SK-N-SH (cell line): ENCODE data around the gene PAXX. TPM values are rescaled to one million over a fixed set of nuclear protein-coding genes. Genes with fewer than 3 reads are reported as not detected.

Source experiments
- CTCF ChIA-PET: fragments of 300-600, 350-600 bp; formaldehyde crosslinking; extraction: SDS; loops from one replicate; lab custom pipeline; 2021; lab: Yijun Ruan, JAX
- POLR2A ChIA-PET: fragments of 350-600 bp; sonication (Branson Sonifier 250); formaldehyde crosslinking; extraction: SDS; loops from one replicate; lab custom pipeline; 2020; ENCODE audit warnings: antibody characterized with exemption, inconsistent platforms; lab: Yijun Ruan, JAX
- DNase-seq: peaks from one replicate; pipeline ENCODE4 v3.0.0; 2012
- H2AFZ ChIP-seq: fragments of 200-600 bp; sonication (generic); 2 replicates; pipeline ENCODE4 v1.8.1; 2016; ENCODE audit warnings: antibody characterized with exemption, mild to moderate bottlenecking, low read depth
- H3F3A ChIP-seq: fragments of 200-600 bp; sonication (generic); replicated peaks from 2 replicates; pipeline ENCODE3; 2016; ENCODE audit warnings: antibody characterized with exemption, mild to moderate bottlenecking; ENCODE audit not compliant: insufficient read depth
- H3K27ac ChIP-seq, 2 experiments: fragments of 200-500 bp in 1 of 2; fragments of 200-600 bp in 1 of 2; sonication (Bioruptor generic) in 1 of 2; sonication (generic), shearing (Covaris generic) in 1 of 2; 2 replicates each; pipeline versions ENCODE4 v1.5.1 to v1.6.1; 2014 to 2016; ENCODE audit warnings: low read depth in 2 of 2, inconsistent platforms in 1 of 2, low read length in 1 of 2, mild to moderate bottlenecking in 1 of 2, mixed read lengths in 1 of 2
- H3K27me3 ChIP-seq: fragments of 200-600 bp; sonication (generic), shearing (Covaris generic); 2 replicates; pipeline ENCODE4 v1.6.1; 2016; ENCODE audit warnings: mixed run types; ENCODE audit not compliant: insufficient read depth
- H3K36me3 ChIP-seq, 2 experiments: fragments of 200-500 bp in 1 of 2; fragments of 200-600 bp in 1 of 2; sonication (Bioruptor generic) in 1 of 2; sonication (generic) in 1 of 2; replicated peaks in 1 of 2; 2 replicates each; pipeline versions ENCODE3 to v1.5.1; 2014 to 2016; ENCODE audit warnings: low read length in 1 of 2, mild to moderate bottlenecking in 1 of 2; ENCODE audit not compliant: insufficient read depth in 2 of 2, control insufficient read depth in 1 of 2
- H3K4me1 ChIP-seq, 2 experiments: fragments of 200-500 bp in 1 of 2; fragments of 200-600 bp in 1 of 2; sonication (Bioruptor generic) in 1 of 2; sonication (generic), shearing (Covaris generic) in 1 of 2; 2 replicates each; pipeline versions ENCODE4 v1.5.1 to v1.6.1; 2014 to 2016; ENCODE audit warnings: low read depth in 1 of 2, low read length in 1 of 2, mixed run types in 1 of 2; ENCODE audit not compliant: insufficient read depth in 2 of 2, control insufficient read depth in 1 of 2
- H3K4me2 ChIP-seq: fragments of 200-600 bp; sonication (generic), shearing (Covaris generic); 2 replicates; pipeline ENCODE4 v1.6.1; 2017; ENCODE audit warnings: mixed run types
- H3K4me3 ChIP-seq, 2 experiments: fragments of 200-500 bp in 1 of 2; fragments of 200-600 bp in 1 of 2; sonication (Bioruptor generic) in 1 of 2; sonication (generic), shearing (Covaris generic) in 1 of 2; 2 replicates each; pipeline versions ENCODE4 v1.5.1 to v1.8.1; 2014 to 2016; ENCODE audit warnings: low read depth in 2 of 2, inconsistent platforms in 1 of 2, low read length in 1 of 2, mild to moderate bottlenecking in 1 of 2, mixed read lengths in 1 of 2, moderate library complexity in 1 of 2
- H3K79me2 ChIP-seq: fragments of 200-600 bp; sonication (generic); 2 replicates; pipeline ENCODE4 v1.8.1; 2017; ENCODE audit warnings: mild to moderate bottlenecking; ENCODE audit not compliant: insufficient read depth
- H3K9ac ChIP-seq: fragments of 200-600 bp; sonication (generic); 2 replicates; pipeline ENCODE4 v1.6.1; 2017; ENCODE audit warnings: mixed run types
- H3K9me2 ChIP-seq: fragments of 200-600 bp; sonication (generic); 2 replicates; pipeline ENCODE4 v1.6.1; 2017; ENCODE audit warnings: mixed run types
- H3K9me3 ChIP-seq: fragments of 200-600 bp; sonication (generic); 2 replicates; pipeline ENCODE4 v1.6.1; 2017; ENCODE audit warnings: mixed run types, mild to moderate bottlenecking, moderate library complexity
- H4K20me1 ChIP-seq: fragments of 200-600 bp; sonication (generic); 2 replicates; pipeline ENCODE4 v1.6.1; 2017; ENCODE audit warnings: mild to moderate bottlenecking, mixed run types; ENCODE audit not compliant: insufficient read depth
- CTCF ChIP-seq: fragments of 200-600 bp; sonication (generic); IDR thresholded peaks from 2 replicates; pipeline ENCODE4 v1.6.1; 2017; ENCODE audit warnings: antibody characterized with exemption, mild to moderate bottlenecking, moderate library complexity
- ELF1 ChIP-seq: IDR thresholded peaks from 2 replicates; pipeline ENCODE4 v1.4.0; 2012
- EP300 ChIP-seq, 2 experiments: IDR thresholded peaks; 2 replicates each; pipeline versions ENCODE4 v1.4.0 to v1.6.1; 2012; ENCODE audit warnings: borderline replicate concordance in 1 of 2, low read depth in 1 of 2, low read length in 1 of 2
- FOXJ3 ChIP-seq: sonication (generic); formaldehyde crosslinking; IDR thresholded peaks from 2 replicates; pipeline ENCODE4 v1.5.1; 2020; ENCODE audit warnings: mild to moderate bottlenecking, missing genetic modification reagents
- GATA2 ChIP-seq: sonication (generic); formaldehyde crosslinking; IDR thresholded peaks from 2 replicates; pipeline ENCODE4 v1.5.0; 2020; ENCODE audit warnings: mild to moderate bottlenecking, missing genetic modification reagents
- IRF3 ChIP-seq: fragments of 150-350 bp; IDR thresholded peaks from 2 replicates; pipeline ENCODE4 v1.6.1; 2016; ENCODE audit warnings: mild to moderate bottlenecking, low read depth, low read length
- JUND ChIP-seq: IDR thresholded peaks from 2 replicates; pipeline ENCODE4 v1.4.0; 2012
- MAX ChIP-seq: IDR thresholded peaks from 2 replicates; pipeline ENCODE4 v1.4.0; 2012; ENCODE audit warnings: low read depth
- MEF2A ChIP-seq: IDR thresholded peaks from 2 replicates; pipeline ENCODE4 v1.4.0; 2012; ENCODE audit warnings: low read depth, borderline replicate concordance
- RCOR1 ChIP-seq: fragments of 150-350 bp; IDR thresholded peaks from 2 replicates; pipeline ENCODE4 v1.6.1; 2017; ENCODE audit warnings: antibody characterized with exemption, low read length
- RXRA ChIP-seq: IDR thresholded peaks from 2 replicates; pipeline ENCODE4 v1.4.0; 2012; ENCODE audit warnings: low read depth, mild to moderate bottlenecking, borderline replicate concordance
- SIN3A ChIP-seq: IDR thresholded peaks from 2 replicates; pipeline ENCODE4 v1.6.1; 2012; ENCODE audit warnings: low read depth, mild to moderate bottlenecking, low read length, moderate library complexity, borderline replicate concordance
- TAF1 ChIP-seq: IDR thresholded peaks from 2 replicates; pipeline ENCODE4 v1.6.1; 2012; ENCODE audit warnings: low read depth, mild to moderate bottlenecking, low read length, moderate library complexity, borderline replicate concordance
- TEAD4 ChIP-seq: IDR thresholded peaks from 2 replicates; pipeline ENCODE4 v1.4.0; 2012; ENCODE audit warnings: mild to moderate bottlenecking, borderline replicate concordance; ENCODE audit not compliant: insufficient read depth
- USF1 ChIP-seq: IDR thresholded peaks from 2 replicates; pipeline ENCODE4 v1.4.0; 2012; ENCODE audit warnings: low read depth, borderline replicate concordance
- USF2 ChIP-seq: fragments of 150-350 bp; IDR thresholded peaks from 2 replicates; pipeline ENCODE4 v1.6.1; 2017; ENCODE audit warnings: antibody characterized with exemption, low read length, low read depth, borderline replicate concordance
- YY1 ChIP-seq: IDR thresholded peaks from 2 replicates; pipeline ENCODE4 v1.4.0; 2012; ENCODE audit warnings: low read depth, mild to moderate bottlenecking
- ZBTB33 ChIP-seq: IDR thresholded peaks from 2 replicates; pipeline ENCODE4 v1.4.0; 2012; ENCODE audit warnings: low read depth, borderline replicate concordance
- WGBS: methylation state at CpG from one replicate; pipeline ENCODE4 v1.1.6; 2017; ENCODE audit warnings: low lambda C conversion rate; 5-methylcytosine and 5-hydroxymethylcytosine counted together
- polyA plus RNA-seq, 3 experiments: library from polyadenylated mRNA; depleted of rRNA; stranded (reverse); fragments of >200 nt; gene quantifications; 2 replicates each; pipeline ENCODE4 v1.2.3, GENCODE V29; 2012

The PAXX gene
- polyA plus RNA-seq, 1 of the 3 experiments (the other 2 are of a cell fraction) = 52.9 TPM

- ChIA-PET POLR2A (no interaction called here), CTCF (interaction anchor here (1.1 to 1.8 kb wide), 3 partner anchors 21 to 67 kb away, joined by 3 to 4 read pairs (median 3); no protein-coding TSS in a partner anchor)
- DNase-seq = no peak
- Histone ChIP-seq H3K27me3 (no peaks in the 10 kb centered on the region), H3K36me3 (no peaks in the 10 kb centered on the region), H3K27ac (no peak overlapping the region), H3K9me2 (no peaks in the 10 kb centered on the region), H3F3A (no peaks in the 10 kb centered on the region), H3K79me2 (no peaks in the 10 kb centered on the region), H3K4me3 (no peak overlapping the region), H3K9me3 (no peaks in the 10 kb centered on the region), H2AFZ (no peak overlapping the region), H3K4me1 (peaks cover 0 to 2% of the 10 kb centered on the region in 2 experiments; a peak in 1 of 4 replicates), H4K20me1 (no peaks in the 10 kb centered on the region), H3K9ac (no peak overlapping the region), H3K4me2 (no peak overlapping the region)
- WGBS = 91% methylated on average over 7 of the region's 17 CpGs
- TF ChIP-seq TAF1 (no peak), IRF3 (no peak), MAX (no peak)
Observed at GRCh38 chr9:136968333-136969127, 23.7 kb upstream of the PAXX start.

- Histone ChIP-seq H3K79me2 (no peaks in the 10 kb centered on the region), H3K4me2 (no peak overlapping the region), H3K9ac (no peak overlapping the region), H3K36me3 (no peaks in the 10 kb centered on the region), H3F3A (no peaks in the 10 kb centered on the region), H3K4me3 (no peak overlapping the region), H2AFZ (no peak overlapping the region), H3K9me2 (no peaks in the 10 kb centered on the region), H3K9me3 (no peaks in the 10 kb centered on the region), H3K4me1 (peaks cover 0 to 2% of the 10 kb centered on the region in 2 experiments; a peak in 1 of 4 replicates), H3K27me3 (no peaks in the 10 kb centered on the region), H3K27ac (no peak overlapping the region), H4K20me1 (no peaks in the 10 kb centered on the region)
- CTCF ChIA-PET = interaction anchor here (1.1 to 1.8 kb wide), 3 partner anchors 21 to 66 kb away, joined by 3 to 4 read pairs (median 3); no protein-coding TSS in a partner anchor
- POLR2A ChIA-PET = no interaction called here
- no peak for DNase-seq
- 69% methylated on average over 11 of the region's 17 CpGs for WGBS
- TF ChIP-seq FOXJ3 (CRISPR knock-in tag) (no peak), USF2 (no peak), USF1 (no peak), YY1 (no peak), TEAD4 (no peak), EP300 (IDR thresholded peaks at IDR 0.05; ENCODE audit: borderline replicate concordance in 1 of 2, low read depth in 1 of 2, low read length in 1 of 2) (no peak), RXRA (no peak), TAF1 (no peak), MEF2A (no peak), ZBTB33 (no peak), SIN3A (no peak), CTCF (no peak), ELF1 (no peak), RCOR1 (no peak), JUND (no peak), GATA2 (no peak)
Observed at GRCh38 chr9:136969150-136969549, 23.1 kb upstream of the PAXX start.
